ENCODE measurements around the gene SLC45A1. TPM values are rescaled to one million over a fixed set of nuclear protein-coding genes. Genes with fewer than 3 reads are reported as not detected.

SLC45A1 gene
- total RNA-seq, 1 experiment from 2014 or later, result 0.41 TPM

DNA sequence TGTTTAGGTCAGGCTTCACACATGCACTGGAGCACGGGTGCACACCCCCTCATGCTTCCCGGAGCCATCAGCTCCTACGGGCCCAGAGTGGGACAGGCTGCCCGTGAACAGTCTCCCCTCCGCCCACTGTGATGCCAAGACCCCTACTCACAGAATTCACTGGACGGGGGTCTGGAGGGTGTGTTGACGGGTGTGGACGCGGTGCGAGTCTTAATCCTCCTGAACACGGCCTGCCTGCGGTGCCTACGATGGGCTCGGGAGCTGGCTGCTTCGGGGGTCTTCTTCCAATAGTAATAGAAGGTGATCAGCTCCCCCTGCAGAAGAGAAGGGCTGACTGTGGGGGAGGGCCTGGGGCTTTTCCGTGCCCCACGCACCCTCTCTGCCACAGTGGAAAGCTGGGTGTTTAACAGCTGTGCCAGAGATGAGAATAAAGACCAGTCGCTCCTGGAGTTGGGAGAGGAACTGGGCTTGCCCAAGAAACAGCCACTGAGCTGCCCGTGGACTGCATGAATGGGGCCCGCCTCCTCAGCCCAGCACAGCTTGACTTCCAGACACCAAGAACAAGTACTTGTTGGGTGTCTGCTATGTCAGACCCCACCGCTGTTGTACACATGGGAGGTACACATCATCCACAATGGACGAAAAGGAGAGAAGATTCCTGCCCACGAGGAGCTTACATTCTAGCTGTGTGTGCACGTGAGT, 47.9 kb downstream of the SLC45A1 start:
- TF ChIP-seq, protein P1, sequence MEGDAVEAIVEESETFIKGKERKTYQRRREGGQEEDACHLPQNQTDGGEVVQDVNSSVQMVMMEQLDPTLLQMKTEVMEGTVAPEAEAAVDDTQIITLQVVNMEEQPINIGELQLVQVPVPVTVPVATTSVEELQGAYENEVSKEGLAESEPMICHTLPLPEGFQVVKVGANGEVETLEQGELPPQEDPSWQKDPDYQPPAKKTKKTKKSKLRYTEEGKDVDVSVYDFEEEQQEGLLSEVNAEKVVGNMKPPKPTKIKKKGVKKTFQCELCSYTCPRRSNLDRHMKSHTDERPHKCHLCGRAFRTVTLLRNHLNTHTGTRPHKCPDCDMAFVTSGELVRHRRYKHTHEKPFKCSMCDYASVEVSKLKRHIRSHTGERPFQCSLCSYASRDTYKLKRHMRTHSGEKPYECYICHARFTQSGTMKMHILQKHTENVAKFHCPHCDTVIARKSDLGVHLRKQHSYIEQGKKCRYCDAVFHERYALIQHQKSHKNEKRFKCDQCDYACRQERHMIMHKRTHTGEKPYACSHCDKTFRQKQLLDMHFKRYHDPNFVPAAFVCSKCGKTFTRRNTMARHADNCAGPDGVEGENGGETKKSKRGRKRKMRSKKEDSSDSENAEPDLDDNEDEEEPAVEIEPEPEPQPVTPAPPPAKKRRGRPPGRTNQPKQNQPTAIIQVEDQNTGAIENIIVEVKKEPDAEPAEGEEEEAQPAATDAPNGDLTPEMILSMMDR (IDR thresholded peaks at IDR 0.05; ENCODE audit: insufficient read depth in 1 of 2, low read depth in 1 of 2, low read length in 1 of 2, severe bottlenecking in 1 of 2, unreplicated experiment in 1 of 2), result no peak
- no peaks in the 10 kb centered on the region for H3K27me3 ChIP-seq (replicated peaks; ENCODE audit: control insufficient read depth, insufficient read depth, low read length)
- H3K36me3 ChIP-seq (ENCODE audit: control insufficient read depth, insufficient read depth, low read length), result peaks cover 2% of the 10 kb centered on the region; the same call in 1 of the 2 replicates
- H3K9me3 ChIP-seq, result no peaks in the 10 kb centered on the region
- POLR2A ChIA-PET, result interaction anchor here (0.6 kb wide), 1 partner anchor 921 kb away, joined by 3 read pairs; no protein-coding TSS in a partner anchor
- H3K4me3 Mint-ChIP-seq (ENCODE audit: unreplicated experiment), result no peak overlapping the region
- H3K27me3 Mint-ChIP-seq (ENCODE audit: insufficient read depth, unreplicated experiment), result no peaks in the 10 kb centered on the region
- H3K27ac Mint-ChIP-seq (ENCODE audit: unreplicated experiment), result no peak overlapping the region
- no peak for DNase-seq
- BruUV-seq (replicated peaks), result no TSS peak
- H3K4me3 ChIP-seq (ENCODE audit: low read depth, low read length), result no peak overlapping the region
- H3K4me1 Mint-ChIP-seq (ENCODE audit: low read depth, unreplicated experiment), result no peaks in the 10 kb centered on the region
- intact Hi-C loops (cut with micrococcal nuclease; ENCODE audit: unreplicated experiment), result no loop called here
- H3K9me3 Mint-ChIP-seq (ENCODE audit: unreplicated experiment), result no peaks in the 10 kb centered on the region
- peaks cover 4% of the 10 kb centered on the region; the same call in 1 of the 2 replicates for H3K4me1 ChIP-seq
- H3K36me3 Mint-ChIP-seq (ENCODE audit: insufficient read depth, unreplicated experiment), result peaks cover 48% of the 10 kb centered on the region
- CTCF ChIA-PET, result no interaction called here

DNA sequence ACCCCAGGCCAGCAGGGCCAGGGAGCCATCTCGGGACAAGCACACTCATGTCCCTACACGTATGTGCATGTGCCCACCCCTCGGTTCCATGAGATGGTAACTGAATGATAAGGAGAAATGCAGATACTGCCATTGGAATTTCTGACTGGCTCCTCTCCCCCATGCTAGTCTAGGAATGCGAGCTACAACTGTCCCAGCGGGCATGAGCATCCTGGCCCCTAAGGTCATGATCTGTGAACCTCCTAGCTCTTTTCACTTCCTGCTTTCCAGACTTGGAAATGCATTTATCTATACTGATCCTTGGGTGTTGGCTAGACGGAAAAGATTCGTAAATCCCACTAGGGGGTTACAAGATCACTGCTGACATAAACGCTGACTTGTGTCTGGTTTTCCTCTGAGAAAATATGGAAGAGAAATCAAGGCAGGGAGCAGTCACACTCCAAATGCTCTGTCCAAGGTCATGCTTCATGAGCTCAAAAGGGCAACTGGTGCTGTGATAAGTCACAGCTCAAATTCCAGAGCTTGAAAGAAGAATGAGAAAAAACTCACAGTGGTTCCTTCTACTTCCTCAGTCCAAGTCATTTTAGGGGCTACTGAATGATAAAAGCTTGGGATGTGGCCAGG, 49.8 kb downstream of the SLC45A1 start:
- TF ChIP-seq, protein P1 (IDR thresholded peaks at IDR 0.05; ENCODE audit: insufficient read depth in 1 of 2, low read depth in 1 of 2, low read length in 1 of 2, severe bottlenecking in 1 of 2, unreplicated experiment in 1 of 2), result no peak
- ChIA-PET CTCF (no interaction called here), POLR2A (no interaction called here)
- Histone ChIP-seq H3K36me3 (ENCODE audit: control insufficient read depth, insufficient read depth, low read length) (peaks cover 3% of the 10 kb centered on the region; the same call in 1 of the 2 replicates), H3K4me1 (peaks cover 4% of the 10 kb centered on the region; the same call in 1 of the 2 replicates), H3K9me3 (no peaks in the 10 kb centered on the region), H3K4me3 (ENCODE audit: low read depth, low read length) (no peak overlapping the region), H3K27me3 (replicated peaks; ENCODE audit: control insufficient read depth, insufficient read depth, low read length) (no peaks in the 10 kb centered on the region)
- Mint-ChIP-seq H3K27me3 (ENCODE audit: insufficient read depth, unreplicated experiment) (no peaks in the 10 kb centered on the region), H3K4me3 (ENCODE audit: unreplicated experiment) (no peak overlapping the region), H3K4me1 (ENCODE audit: low read depth, unreplicated experiment) (no peaks in the 10 kb centered on the region), H3K27ac (ENCODE audit: unreplicated experiment) (no peak overlapping the region), H3K9me3 (ENCODE audit: unreplicated experiment) (no peaks in the 10 kb centered on the region), H3K36me3 (ENCODE audit: insufficient read depth, unreplicated experiment) (peaks cover 40% of the 10 kb centered on the region)
- DNase-seq, result no peak
- intact Hi-C loops (cut with micrococcal nuclease; ENCODE audit: unreplicated experiment), result no loop called here
- no TSS peak for BruUV-seq (replicated peaks)

DNA sequence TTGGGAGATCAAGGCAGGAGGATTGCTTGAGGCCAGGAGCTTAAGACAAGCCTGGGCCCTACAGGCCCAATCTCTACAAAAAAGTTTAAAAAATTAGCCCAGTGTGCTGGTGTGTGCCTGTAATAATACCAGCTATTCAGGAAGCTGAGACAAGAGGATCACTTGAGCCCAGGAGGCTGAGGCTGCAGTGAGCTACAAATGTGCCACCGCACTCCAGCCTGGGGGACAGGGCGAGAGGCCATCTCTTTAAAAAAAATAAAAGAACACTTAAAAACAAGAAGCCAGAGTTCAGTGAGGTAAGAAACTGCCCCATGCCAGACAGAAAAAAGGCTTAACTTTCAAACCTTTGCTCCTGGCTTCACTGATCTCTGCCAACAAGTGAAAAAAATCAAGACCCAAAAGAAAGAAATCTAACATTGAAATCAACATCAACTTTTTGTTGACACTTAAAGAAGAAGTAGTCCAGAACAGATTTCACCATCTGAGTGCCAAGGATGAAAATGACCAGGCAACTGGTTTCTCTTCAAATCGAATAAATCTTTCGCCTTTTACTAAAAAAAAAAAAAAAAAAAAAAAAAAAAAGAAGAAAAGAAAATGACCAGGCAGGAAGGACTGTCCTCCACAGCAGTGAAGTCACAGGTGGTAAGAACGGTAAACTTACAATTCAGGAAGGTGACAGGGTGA, 51.2 kb downstream of the SLC45A1 start:
- ChIA-PET CTCF (no interaction called here), POLR2A (no interaction called here)
- Histone ChIP-seq H3K4me3 (ENCODE audit: low read depth, low read length) (no peak overlapping the region), H3K27me3 (replicated peaks; ENCODE audit: control insufficient read depth, insufficient read depth, low read length) (no peaks in the 10 kb centered on the region), H3K4me1 (peaks cover 4% of the 10 kb centered on the region; the same call in 1 of the 2 replicates), H3K36me3 (ENCODE audit: control insufficient read depth, insufficient read depth, low read length) (peaks cover 3% of the 10 kb centered on the region; the same call in 1 of the 2 replicates), H3K9me3 (no peaks in the 10 kb centered on the region)
- H3K4me1 Mint-ChIP-seq (ENCODE audit: low read depth, unreplicated experiment), result no peaks in the 10 kb centered on the region
- H3K27ac Mint-ChIP-seq (ENCODE audit: unreplicated experiment), result no peak overlapping the region
- H3K4me3 Mint-ChIP-seq (ENCODE audit: unreplicated experiment), result no peak overlapping the region
- no peaks in the 10 kb centered on the region for H3K9me3 Mint-ChIP-seq (ENCODE audit: unreplicated experiment)
- H3K27me3 Mint-ChIP-seq (ENCODE audit: insufficient read depth, unreplicated experiment), result no peaks in the 10 kb centered on the region
- H3K36me3 Mint-ChIP-seq (ENCODE audit: insufficient read depth, unreplicated experiment), result peaks cover 31% of the 10 kb centered on the region
- TF ChIP-seq, protein P1 (IDR thresholded peaks at IDR 0.05; ENCODE audit: insufficient read depth in 1 of 2, low read depth in 1 of 2, low read length in 1 of 2, severe bottlenecking in 1 of 2, unreplicated experiment in 1 of 2), result no peak
- no peak for DNase-seq
- intact Hi-C loops (cut with micrococcal nuclease; ENCODE audit: unreplicated experiment), result no loop called here
- BruUV-seq (replicated peaks), result no TSS peak

All from Caco-2 (cell line).